NCI-H1092 treated with DMSO at 0.1 percent for 48 hours (cell line): ENCODE results near the gene FADS2.

ENCODE experiments used
- DNase-seq: peaks from one replicate; lab custom pipeline; 2025; lab: John Stamatoyannopoulos, UW

FADS2 gene

DNA sequence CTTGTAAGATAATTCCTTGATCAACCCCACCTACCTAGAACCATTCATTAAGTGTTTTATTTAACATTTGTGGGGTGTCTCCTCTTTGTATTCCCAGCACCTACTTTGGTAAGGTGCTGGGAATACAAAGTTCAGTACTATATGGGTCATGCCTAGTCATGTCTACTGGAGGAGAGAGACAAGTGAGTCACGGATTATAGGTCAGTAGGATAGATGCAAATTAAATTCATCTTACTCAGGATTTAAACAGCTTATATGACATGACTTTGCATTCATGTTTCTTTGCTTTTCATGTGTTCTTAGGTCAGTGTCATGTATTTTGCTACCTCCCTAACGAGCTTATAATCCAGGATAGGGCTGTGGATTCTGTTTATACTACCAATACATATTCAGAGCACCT, 7.9 kb upstream of the FADS2 start:
- DNase-seq: no peak

DNA sequence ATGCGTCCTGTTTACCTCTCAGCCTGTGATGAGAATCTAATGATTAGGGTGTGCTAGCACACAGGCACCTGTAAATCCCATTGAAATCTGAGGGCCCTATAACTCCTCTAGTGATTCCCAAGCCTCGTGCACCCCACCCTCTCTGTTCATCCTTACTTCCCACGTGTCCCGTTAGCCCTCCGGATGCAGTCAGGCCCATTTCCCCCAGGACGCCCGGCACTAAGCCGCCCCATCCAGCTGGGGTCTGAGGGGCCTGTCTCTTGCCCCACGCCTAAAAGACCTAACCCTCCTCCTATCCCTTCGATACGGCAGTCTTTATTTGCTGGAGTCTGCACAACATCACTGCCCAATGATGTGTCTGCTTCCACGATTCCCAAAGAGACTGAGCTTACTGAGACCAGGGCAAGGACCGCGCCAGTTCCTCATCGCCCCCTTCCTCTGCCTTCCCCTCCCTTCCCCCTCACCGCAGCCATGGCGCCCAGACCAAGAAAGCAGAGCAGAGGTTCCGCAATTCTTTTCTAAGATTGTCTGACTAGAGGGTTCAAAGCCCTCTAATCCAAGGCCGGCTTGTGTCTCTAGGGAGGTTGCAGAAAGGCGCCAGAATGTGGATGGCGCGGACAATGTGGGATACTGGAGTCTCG, 1.1 kb upstream of the FADS2 start:
- peak; percentile 83 for DNase-seq

DNA sequence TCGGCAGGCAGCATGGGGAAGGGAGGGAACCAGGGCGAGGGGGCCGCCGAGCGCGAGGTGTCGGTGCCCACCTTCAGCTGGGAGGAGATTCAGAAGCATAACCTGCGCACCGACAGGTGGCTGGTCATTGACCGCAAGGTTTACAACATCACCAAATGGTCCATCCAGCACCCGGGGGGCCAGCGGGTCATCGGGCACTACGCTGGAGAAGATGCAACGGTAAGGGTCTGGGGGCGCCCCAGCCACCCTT, 204 bp downstream of the FADS2 start:
- no peak for DNase-seq

DNA sequence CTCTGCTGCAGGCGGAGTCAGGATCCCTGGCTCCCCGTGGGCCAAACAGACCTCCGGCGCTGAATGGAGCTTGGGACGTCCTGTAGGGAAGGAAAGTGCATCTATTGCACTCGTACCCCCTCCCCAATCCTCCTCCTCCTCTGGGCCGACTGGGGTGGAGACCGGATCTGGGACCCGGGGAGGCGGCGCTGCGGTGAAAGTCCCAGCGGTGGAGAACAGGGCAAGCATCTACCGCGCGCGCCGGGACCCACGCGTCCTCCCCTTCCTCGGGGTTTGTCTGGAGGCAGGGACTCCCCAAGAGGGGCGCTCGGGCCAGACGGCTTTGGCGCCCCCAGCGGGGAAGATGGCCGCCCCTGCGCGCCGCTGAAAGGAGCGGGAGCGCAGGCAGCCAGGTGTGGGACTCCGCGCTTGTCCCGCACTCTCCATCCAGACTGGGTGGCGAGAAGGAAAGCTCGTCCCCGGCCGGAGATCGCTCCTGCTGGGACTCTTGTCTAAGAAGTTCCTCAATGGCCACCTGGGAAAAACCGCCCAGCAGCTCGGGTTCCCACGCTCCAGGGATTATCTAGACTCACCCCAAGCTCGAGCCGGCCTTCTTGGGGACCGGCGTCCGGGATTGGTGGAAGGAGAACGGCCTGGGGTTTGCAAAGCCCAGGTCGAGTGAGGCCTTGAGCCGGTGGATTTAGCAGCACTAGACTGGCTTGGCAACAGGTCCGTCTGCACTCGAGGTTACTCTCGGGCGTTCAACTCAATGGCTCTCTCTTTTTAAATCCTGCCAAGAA, 718 bp downstream of the FADS2 start:
- peak; percentile 63 for DNase-seq

GRCh38 chr11:61829806-61830205, 1.7 kb downstream of the FADS2 start:
- no peak for DNase-seq

- DNase-seq: no peak
These were observed 2.4 kb downstream of the FADS2 start for GRCh38 chr11:61830237-61831105.

GRCh38 chr11:61832207-61832606, 4.1 kb downstream of the FADS2 start:
- no peak for DNase-seq

GRCh38 chr11:61832754-61833153, 4.7 kb downstream of the FADS2 start:
- peak; percentile 35 for DNase-seq

DNA sequence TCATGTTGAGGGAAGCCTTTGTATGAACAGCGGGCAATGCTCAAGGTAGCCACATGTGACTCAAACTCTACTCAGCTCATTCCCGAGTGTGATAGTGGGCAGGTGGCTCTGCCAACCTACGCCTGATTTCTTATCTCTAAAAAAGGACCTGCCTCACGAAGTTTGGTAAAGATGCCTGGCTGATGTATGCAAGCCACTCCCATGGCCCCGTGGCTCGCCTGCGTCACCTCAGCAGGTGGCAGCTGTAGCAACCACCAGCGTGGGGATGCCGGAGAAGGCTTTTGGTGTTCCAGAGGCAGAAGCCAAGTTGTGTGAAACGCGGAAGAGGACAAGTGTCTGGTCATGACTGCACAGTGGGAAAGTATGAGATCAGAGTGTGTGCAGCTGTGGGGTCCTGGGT, 5.4 kb downstream of the FADS2 start:
- no peak for DNase-seq

- DNase-seq: no peak
These were observed 5.8 kb downstream of the FADS2 start for GRCh38 chr11:61833926-61834277.

DNA sequence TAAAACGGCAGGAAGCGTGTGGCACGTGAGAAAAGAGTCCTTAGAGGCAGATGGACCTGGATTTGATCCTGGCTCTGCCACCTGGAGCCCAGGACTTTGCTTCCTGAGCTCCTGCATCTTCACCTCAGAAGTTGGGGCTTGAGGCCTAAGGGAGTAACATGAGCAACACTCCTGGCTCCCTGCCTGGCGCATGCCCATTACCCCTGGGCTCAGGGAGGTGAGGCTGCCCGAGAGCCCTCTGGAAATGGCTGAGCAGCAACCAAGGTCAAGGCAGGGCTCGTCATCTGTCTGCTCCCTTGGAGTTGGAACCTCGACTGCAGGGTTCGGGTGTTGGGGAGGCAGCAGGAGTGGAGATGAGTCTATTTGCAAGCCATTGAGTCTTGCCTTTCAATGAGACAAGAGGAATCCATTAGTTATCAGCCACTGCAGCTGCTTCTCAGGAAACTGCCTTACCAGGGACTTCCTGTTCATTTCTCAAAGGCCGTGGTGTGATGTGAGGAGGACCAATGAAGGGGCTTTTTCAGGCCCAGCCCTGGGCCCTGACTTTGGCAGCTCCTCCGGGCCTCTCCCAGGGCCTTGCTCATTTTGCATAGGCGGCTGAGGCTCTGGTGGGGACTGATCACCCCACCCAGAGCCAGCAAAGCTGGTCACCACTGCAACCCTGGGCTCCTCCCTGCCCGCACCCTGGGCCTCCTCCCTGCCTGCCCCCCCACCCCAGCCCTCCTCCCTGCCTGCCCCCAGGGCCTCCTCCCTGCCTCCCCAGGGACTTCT, 6.4 kb downstream of the FADS2 start:
- peak; percentile 83 for DNase-seq

DNA sequence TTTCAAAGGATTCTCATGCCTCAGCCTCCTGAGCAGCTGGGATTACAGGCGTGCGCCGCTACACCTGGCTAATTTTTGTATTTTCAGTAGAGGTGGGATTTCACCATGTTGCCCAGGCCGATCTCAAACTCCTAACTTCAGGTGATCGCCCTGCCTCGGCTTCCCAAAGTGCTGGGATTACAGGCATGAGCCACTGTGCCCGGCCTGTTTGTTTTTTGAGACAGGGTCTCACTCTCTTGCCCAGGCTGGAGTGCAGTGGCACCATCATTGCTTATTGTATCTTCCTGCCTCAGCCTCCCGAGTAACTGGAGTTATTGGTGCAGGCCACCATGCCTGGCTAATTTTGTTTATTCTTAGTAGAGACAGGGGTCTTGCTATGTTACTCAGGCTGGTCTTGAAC, 8.1 kb downstream of the FADS2 start:
- DNase-seq: no peak

GRCh38 chr11:61837411-61838005, 9.4 kb downstream of the FADS2 start:
- DNase-seq: no peak

DNA sequence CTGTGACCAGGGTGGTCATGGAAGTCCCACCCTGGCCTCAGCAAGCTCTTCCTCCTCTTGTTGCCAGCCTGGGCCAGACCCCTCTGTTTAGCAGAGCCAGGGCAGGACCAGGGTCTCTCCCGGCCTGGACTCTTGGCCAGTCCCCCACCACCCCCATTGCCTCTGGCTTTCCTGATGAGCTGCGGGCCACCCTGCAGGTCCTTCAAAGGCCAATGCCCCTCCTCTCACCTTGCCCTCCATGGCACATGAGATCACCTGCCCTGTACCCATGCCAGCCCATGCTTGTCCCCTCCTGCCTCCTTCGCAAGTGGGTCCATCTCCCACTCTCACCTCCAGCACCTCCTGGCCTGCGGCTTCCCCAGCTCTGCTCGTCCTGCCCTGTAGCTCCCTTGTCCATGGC, 10.4 kb downstream of the FADS2 start:
- DNase-seq: no peak

DNA sequence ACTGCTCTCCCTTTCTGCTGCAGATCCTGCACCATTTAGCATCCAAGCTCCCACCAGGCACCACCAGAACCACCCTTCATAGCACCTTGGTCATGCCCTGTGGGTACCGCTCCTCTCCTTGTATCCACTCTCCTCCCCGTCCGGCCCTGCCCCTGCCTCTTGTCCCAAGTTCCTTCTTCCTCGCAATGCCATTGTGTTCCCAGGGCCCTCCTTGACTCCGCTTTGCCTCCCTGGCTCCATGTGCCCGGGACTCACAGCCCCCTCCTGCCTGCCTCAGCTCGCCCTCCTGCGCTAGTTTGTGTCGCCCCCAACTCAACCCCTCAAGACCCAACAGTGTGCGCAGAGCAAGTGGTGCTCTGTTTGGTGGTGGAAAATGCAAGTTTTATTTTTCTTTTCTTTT, 10.8 kb downstream of the FADS2 start:
- DNase-seq: no peak

DNA sequence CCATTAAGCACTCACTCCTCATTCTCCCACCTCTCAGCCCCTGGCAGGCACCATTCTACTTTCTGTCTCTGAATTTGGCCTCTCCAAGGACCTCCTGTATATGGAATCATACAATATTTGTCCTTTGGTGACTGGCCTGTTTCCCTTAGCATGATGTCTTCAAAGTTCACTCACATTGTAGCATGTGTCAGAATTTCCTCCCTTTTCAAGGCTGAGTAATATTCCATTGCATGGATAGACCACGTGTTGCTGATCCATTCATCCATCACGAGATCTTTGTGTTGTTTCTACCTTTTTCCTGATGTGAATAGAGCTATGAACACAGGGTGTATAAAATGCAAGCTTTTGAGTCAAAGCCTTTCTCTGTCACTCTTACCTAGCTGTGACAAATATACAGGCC, 11.6 kb downstream of the FADS2 start:
- DNase-seq: no peak

GRCh38 chr11:61840371-61840770, 12.3 kb downstream of the FADS2 start:
- DNase-seq: no peak

GRCh38 chr11:61841636-61842527, 13.8 kb downstream of the FADS2 start:
- DNase-seq: no peak

DNA sequence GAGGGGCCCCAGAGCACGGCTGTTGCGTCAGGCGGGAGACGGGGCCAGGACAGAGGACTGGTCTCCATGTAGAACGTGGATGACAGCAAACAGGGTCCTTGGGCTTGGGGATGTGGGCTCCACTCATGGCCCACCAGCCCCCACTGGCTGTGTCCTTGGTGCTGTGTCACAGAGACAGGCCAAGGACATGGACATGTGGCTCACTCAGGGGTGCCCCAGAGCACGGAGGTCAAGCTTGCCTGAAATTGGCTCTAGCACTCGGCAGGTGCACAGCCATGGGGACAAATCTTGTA, 14.4 kb downstream of the FADS2 start:
- no peak for DNase-seq

DNA sequence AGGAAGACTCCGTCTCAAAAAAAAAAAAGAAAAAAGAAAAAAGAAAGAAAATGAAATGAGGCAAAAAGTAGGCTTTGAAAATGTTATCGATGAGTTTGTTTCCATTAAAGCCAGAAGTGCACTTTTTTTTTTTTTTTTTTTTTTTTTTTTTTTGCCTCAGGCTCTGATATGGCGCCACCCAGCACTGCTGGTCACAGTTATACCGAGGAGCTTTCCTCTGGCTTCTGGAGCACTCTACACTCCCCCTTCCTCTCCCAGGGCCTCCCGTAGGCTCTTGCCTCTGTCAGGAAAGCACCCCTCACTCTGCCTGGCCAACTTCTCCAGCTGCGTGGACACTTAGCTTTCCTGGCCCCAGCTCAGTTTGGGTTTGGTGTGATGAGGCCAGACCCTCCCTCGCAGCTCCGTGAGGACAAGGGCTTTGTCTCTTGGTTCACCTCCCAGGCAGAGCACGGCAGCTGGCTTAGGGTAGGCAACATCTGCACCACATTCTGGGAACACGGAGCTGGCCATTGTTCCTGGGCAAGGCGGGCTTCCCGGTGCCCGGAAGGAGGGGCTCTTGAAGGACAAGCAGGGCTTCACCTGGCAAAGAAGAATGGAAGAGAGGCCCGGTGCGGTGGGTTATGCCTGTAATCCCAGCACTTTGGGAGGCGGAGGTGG, 16.9 kb downstream of the FADS2 start:
- no peak for DNase-seq
